Heart left ventricle (tissue), 16 donors: ENCODE measurements around the gene CBX4. TPM values are rescaled to one million over a fixed set of nuclear protein-coding genes. Genes with fewer than 3 reads are reported as not detected.

Experiments
- ATAC-seq, 4 donors: fragments of 200-7000 bp; cut with Tn5 transposase; one replicate each; pipeline ENCODE4 v1.9.1; 2020 to 2022; ENCODE audit warnings: moderate library complexity in 4 of 4, mild to moderate bottlenecking in 3 of 4, moderate number of reproducible peaks in 1 of 4
- DNase-seq, 5 donors: peaks; one replicate each; pipeline ENCODE4 v3.0.0-alpha.2; 2020
- H3K27ac ChIP-seq, 12 donors: fragments of 200-600 bp; sonication (generic) in 4 of 12; one replicate each; pipeline versions ENCODE4 v1.5.0 to v1.8.0; 2016 to 2022; ENCODE audit warnings: mild to moderate bottlenecking in 2 of 12
- H3K27me3 ChIP-seq, 9 donors: fragments of 200-600 bp; sonication (generic) in 2 of 9; one replicate each; pipeline versions ENCODE4 v1.5.1 to v1.8.0; 2016 to 2022; ENCODE audit warnings: mild to moderate bottlenecking in 3 of 9
- H3K36me3 ChIP-seq, 9 donors: fragments of 200-600 bp; sonication (generic) in 2 of 9; one replicate each; pipeline versions ENCODE4 v1.5.0 to v1.8.0; 2018 to 2022; ENCODE audit warnings: mild to moderate bottlenecking in 2 of 9
- H3K4me1 ChIP-seq, 12 donors: fragments of 200-600 bp; sonication (generic) in 4 of 12; one replicate each; pipeline versions ENCODE4 v1.5.0 to v1.8.0; 2016 to 2022; ENCODE audit warnings: mild to moderate bottlenecking in 3 of 12
- H3K4me3 ChIP-seq, 12 donors: fragments of 200-600 bp; sonication (generic) in 4 of 12; one replicate each; pipeline versions ENCODE4 v1.5.0 to v1.8.0; 2017 to 2022; ENCODE audit warnings: mild to moderate bottlenecking in 9 of 12, moderate library complexity in 4 of 12
- H3K9me3 ChIP-seq, 12 donors: fragments of 200-600 bp; sonication (generic) in 4 of 12; one replicate each; pipeline versions ENCODE4 v1.5.0 to v1.8.0; 2016 to 2022; ENCODE audit warnings: mild to moderate bottlenecking in 1 of 12
- CTCF ChIP-seq, 12 donors: fragments of 200-600 bp; sonication (generic) in 4 of 12; IDR thresholded peaks; one replicate each; pipeline versions ENCODE4 v1.5.0 to v1.8.0; 2018 to 2022; ENCODE audit warnings: antibody characterized with exemption in 12 of 12, mild to moderate bottlenecking in 5 of 12
- POLR2A ChIP-seq, 2 donors: fragments of 450-650 bp; IDR thresholded peaks; one replicate each; pipeline ENCODE4 v1.6.1; 2017; ENCODE audit warnings: antibody characterized with exemption in 2 of 2, mild to moderate bottlenecking in 2 of 2, moderate library complexity in 2 of 2
- WGBS, 4 donors: extraction: QIAGEN DNeasy Blood & Tissue Kit in 2 of 4; methylation state at CpG; one replicate each; pipeline versions ENCODE4 v1.1.5 to v1.1.7; 2013 to 2018; 5-methylcytosine and 5-hydroxymethylcytosine counted together
- intact Hi-C, 10 donors: fragments of 100-400 bp; cut with DNase I; formaldehyde crosslinking; loops; one replicate each; pipeline versions ENCODE4 v1.11.1 to v1.14.2; 2022
- polyA plus RNA-seq, 2 donors: library from polyadenylated mRNA; stranded (reverse); fragments of 200-250 nt; gene quantifications; one replicate each; pipeline ENCODE4 v1.2.3, GENCODE V29; 2013
- total RNA-seq, 9 donors: library from RNA; depleted of rRNA in 2 of 9; stranded (reverse); fragments of >200 nt in 2 of 9; fragmentation: NEBNext Ultra II Directional in 3 of 9; extraction: Animal tissue kit (Norgen Biotek cat#: 25700) in 3 of 9; gene quantifications; one replicate each; pipeline versions ENCODE4 v1.1.0 to v1.2.4, GENCODE V29; 2016 to 2023
- donor health status: ischemic (EF 13 %, LVEDD 7.1; RV severe dilation, severe dysfunction).
- donor health status: healthy with polysubstance abuse.
- donor health status: DM: no; HTN: yes; CAD: no.
- donor health status: DM: no; HTN: no; CAD: no.
- donor health status: ischemic (EF 25% LVEDD 6.9; RV normal size, moderate dysfunction).
- donor health status: ischemic (EF 25% LVEDD 5.7; RV mildly dilated, moderate dysfunction).
- donor health status: healthy.
- donor health status: DM: yes; HTN: yes; CAD: no.
- donor health status: ischemic (EF 35%, LVEDD 5.7; RV mildly dilated, moderate dysfunction).
- donor health status: nonischemic (EF 11% LVEDD 7.7; RV severe dilation, severe dysfunction).
- donor health status: DM: yes; HTN: yes; CAD: no.
- donor health status: PGD.
- donor health status: ischemic (EF 29% LVEDD 5.4; RV normal size, mild dysfunction).
- donor health status: nonischemic (EF 23%, LVEDD 6.1; RV moderate dilation, normal function).

CBX4 gene
- total and polyA plus RNA-seq, 11 donors, result 10.9 to 41.1 (median 26.8) TPM

GRCh38 chr17:79836510-79836971, 2.7 kb downstream of the CBX4 start:
- Histone ChIP-seq H3K36me3 (peaks cover 2 to 37% (median 21%) of the 10 kb centered on the region in 9 donors), H3K4me1 (peaks cover 0 to 72% (median 58%) of the 10 kb centered on the region in 12 donors), H3K4me3 (peak overlapping the region in 10 of 12 donors; percentile 69 to 99 (median 82)), H3K27me3 (peaks cover 11 to 21% (median 19%) of the 10 kb centered on the region in 9 donors), H3K27ac (peak overlapping the region in 6 of 12 donors; percentile 88 to 97 (median 94)), H3K9me3 (no peaks in the 10 kb centered on the region)
- intact Hi-C loops, result loop anchor here in 3 of 10 donors (5.0 to 10.0 kb wide), 3 partner anchors 39 to 92 kb away; partner anchors contain the start of gene CBX8 (in 2 of the 3)
- ATAC-seq, result no peak
- peak in 1 of 5 donors; percentile 40 for DNase-seq
- TF ChIP-seq CTCF (IDR thresholded peaks at IDR 0.05), result no peak
- no peak for TF ChIP-seq POLR2A (IDR thresholded peaks at IDR 0.05)
- WGBS, 4 donors, result 51 to 73% (median 65%) methylated on average over 14 to 18 of the region's 18 CpGs

- Histone ChIP-seq H3K4me3 (peak overlapping the region in 2 of 12 donors; percentile 69 to 86), H3K27me3 (peaks cover 6 to 16% (median 14%) of the 10 kb centered on the region in 9 donors), H3K4me1 (peaks cover 0 to 72% (median 60%) of the 10 kb centered on the region in 12 donors), H3K9me3 (no peaks in the 10 kb centered on the region), H3K36me3 (peaks cover 2 to 37% (median 21%) of the 10 kb centered on the region in 9 donors), H3K27ac (peak overlapping the region in 1 of 12 donors; percentile 88)
- WGBS, 4 donors, result 78 to 89% (median 86%) methylated on average over 22 to 24 of the region's 24 CpGs
- intact Hi-C loops, result loop anchor here in 3 of 10 donors (5.0 to 10.0 kb wide), 3 partner anchors 39 to 91 kb away; partner anchors contain the start of gene CBX8 (in 2 of the 3)
- TF ChIP-seq POLR2A (IDR thresholded peaks at IDR 0.05), result no peak
- TF ChIP-seq CTCF (IDR thresholded peaks at IDR 0.05), result no peak
- no peak for DNase-seq
- no peak for ATAC-seq
Observed at GRCh38 chr17:79835953-79836509, 3.2 kb downstream of the CBX4 start.

- Histone ChIP-seq H3K27ac (no peak overlapping the region), H3K9me3 (no peaks in the 10 kb centered on the region), H3K36me3 (peaks cover 2 to 37% (median 21%) of the 10 kb centered on the region in 9 donors), H3K27me3 (peaks cover under 1 to 11% (median 9%) of the 10 kb centered on the region in 9 donors), H3K4me3 (no peak overlapping the region), H3K4me1 (peaks cover 0 to 66% (median 55%) of the 10 kb centered on the region in 12 donors)
- DNase-seq, result no peak
- TF ChIP-seq CTCF (IDR thresholded peaks at IDR 0.05), result no peak
- ATAC-seq, result no peak
- intact Hi-C loops, result loop anchor here in 3 of 10 donors (5.0 to 10.0 kb wide), 3 partner anchors 38 to 91 kb away; partner anchors contain the start of gene CBX8 (in 2 of the 3)
- 75 to 86% (median 81%) methylated on average over 8 to 13 of the region's 13 CpGs for WGBS, 4 donors
Observed at GRCh38 chr17:79835470-79835899, 3.8 kb downstream of the CBX4 start.
